GM10266 (cell line): ENCODE measurements around the gene RSRC1.
"Not testable (repeated sequence)": the region's sequence is repeated elsewhere in the genome, so short reads cannot be mapped to it uniquely, and the experiment has no call there.

Experiments used
- DNase-seq: peaks from one replicate; pipeline ENCODE4 v3.0.0; 2012; ENCODE audit errors: extremely low spot score
- CTCF ChIP-seq: IDR thresholded peaks from 2 replicates; pipeline ENCODE4 v1.5.1; 2012; ENCODE audit warnings: mild to moderate bottlenecking, low read depth; ENCODE audit not compliant: control insufficient read depth, insufficient read depth; ENCODE audit errors: missing control alignments

Gene RSRC1

DNA sequence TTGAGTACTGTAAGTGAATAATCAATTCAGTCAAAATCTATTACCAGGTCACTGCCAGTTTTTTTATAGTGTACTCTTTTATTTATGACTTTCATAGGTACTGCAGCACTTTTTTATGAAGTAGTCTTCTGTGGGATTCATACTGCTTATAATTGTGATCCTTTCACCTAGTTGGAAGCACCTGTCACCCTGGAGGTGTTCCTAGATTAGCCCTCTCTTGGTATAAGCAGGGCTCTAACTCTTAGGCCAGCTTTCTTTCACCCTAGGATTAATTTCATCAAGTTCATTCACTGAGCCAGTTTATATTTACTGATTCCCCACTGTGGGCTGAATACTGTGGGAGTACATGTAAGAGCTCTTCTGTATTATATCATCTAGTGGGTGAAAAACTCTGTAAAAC lies 395.2 kb downstream of the RSRC1 start:
- no peak for DNase-seq
- no peak for TF ChIP-seq CTCF

DNA sequence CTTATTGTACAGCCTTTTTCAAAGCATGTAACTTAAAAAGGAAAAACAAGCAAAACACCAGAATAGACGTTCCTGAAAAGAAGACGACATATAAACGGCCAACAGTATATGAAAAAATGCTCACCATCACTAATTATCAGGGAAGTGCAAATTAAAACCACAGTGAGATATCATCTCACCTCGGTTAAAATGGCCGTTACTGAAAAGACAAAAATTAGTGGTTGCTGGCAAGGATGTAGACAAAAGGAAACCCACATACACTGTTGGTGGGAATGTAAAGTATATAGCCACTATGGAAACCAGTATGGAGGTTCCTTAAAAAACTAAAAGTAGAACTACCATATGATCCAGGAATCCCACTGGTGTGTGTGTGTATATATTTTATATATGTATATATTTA lies 396.6 kb downstream of the RSRC1 start:
- no peak for TF ChIP-seq CTCF
- DNase-seq: no peak

DNA sequence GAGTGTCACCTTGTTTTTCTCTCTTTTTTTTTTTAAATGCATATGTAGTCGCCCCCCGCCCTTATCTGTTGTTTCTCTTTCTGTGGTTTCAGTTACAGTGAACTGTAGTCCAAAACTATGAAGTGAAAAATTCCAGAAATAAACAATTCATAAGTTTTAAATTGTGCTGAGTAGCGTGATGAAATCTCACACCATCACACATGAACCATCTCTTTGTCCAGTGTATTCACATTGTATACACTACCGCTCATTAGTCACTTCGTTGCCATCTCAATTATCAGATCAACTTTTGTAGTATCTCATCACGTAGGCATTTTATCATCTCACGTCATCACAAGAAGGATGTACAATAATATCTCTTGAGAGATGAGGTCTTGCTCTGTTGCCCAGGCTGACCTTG lies 398.6 kb downstream of the RSRC1 start:
- TF ChIP-seq CTCF: no peak
- no peak for DNase-seq

DNA sequence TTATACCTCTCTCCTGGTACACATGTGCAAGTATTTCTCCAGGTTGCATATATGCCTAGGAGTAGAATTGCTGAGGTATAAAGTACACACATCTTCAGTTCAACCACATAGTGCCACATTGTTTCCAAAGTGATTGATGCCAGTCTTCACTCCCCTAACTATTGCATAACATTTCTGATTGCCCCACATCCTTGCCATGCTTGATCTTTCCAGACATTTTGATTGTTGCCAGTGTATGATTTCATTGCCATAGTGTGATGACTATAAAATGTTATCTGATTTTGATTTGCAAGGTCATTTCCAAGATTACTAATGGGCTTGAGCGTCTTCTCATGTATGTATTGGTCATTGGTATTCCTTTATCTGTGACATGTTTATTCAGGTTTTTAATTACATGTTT lies 400.0 kb downstream of the RSRC1 start:
- no peak for DNase-seq

GRCh38 chr3:158516729-158517128 lies 406.8 kb downstream of the RSRC1 start:
- not testable (repeated sequence) for DNase-seq

More for the DNA sequence above, 400.0 kb downstream of the RSRC1 start:
- no peak for TF ChIP-seq CTCF

- no peak for DNase-seq
- no peak for TF ChIP-seq CTCF
These were observed 409.9 kb downstream of the RSRC1 start for GRCh38 chr3:158519776-158520175.

GRCh38 chr3:158520433-158520832 lies 410.5 kb downstream of the RSRC1 start:
- TF ChIP-seq CTCF: no peak
- DNase-seq: no peak

DNA sequence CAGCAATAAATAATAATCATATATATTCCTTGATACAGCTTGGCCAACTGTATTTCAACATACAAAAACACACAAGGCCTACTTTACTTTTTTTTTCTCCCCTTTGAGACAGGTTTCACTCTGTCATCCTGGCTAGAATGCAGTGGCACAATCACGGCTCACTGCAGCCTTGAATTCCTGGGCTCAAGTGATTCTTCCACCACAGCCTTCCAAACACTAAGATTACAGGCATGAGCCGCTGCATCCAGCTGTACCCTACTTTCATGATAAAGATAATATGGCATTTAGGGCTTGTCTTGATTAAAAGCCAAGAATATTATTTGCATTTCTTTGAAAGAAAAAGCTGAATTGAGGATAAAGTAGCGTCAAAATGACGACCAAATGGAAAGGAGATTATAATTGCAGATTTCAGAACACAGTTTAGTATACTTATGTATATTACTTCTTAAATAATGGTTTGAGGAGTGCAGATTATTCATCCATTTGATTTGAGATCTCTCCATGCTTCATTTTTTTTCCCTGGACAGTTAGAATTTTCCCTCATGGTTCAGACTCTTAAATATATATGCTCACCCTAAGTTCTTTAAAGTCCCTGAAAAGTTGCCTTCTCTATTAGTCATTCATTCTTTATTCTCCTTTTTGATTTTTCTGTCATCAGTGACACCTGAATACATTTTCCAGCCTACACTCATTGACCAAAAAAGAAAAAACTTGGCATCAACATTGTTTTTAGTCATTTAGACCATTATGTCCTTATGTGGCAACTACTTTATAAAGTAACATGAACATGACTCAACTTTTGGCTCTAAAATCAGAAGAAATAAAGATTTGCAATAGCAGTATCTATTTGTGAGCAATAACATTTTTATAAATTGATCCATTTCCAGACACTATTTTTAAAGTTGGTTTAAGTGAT lies 412.6 kb downstream of the RSRC1 start:
- DNase-seq: no peak
- TF ChIP-seq CTCF: no peak
